AG08395 (cell line): ENCODE data around the gene BCL2.
"Not testable (repeated sequence)": the region's sequence is repeated elsewhere in the genome, so short reads cannot be mapped to it uniquely, and the experiment has no call there.

Source experiments
- DNase-seq: peaks from one replicate; pipeline ENCODE4 v3.0.0; 2012; ENCODE audit warnings: mixed read lengths, low spot score

The BCL2 gene

GRCh38 chr18:63234432-63234831 is 85.1 kb downstream of the BCL2 start:
- no peak for DNase-seq

- no peak for DNase-seq
Measured at GRCh38 chr18:63233334-63233733, 86.2 kb downstream of the BCL2 start.

GRCh38 chr18:63232826-63233225 is 86.7 kb downstream of the BCL2 start:
- DNase-seq = no peak

- DNase-seq = no peak
Measured at GRCh38 chr18:63229971-63230370, 89.6 kb downstream of the BCL2 start.

- no peak for DNase-seq
Measured at GRCh38 chr18:63225434-63225833, 94.1 kb downstream of the BCL2 start.

GRCh38 chr18:63224630-63225029 is 94.9 kb downstream of the BCL2 start:
- DNase-seq = no peak

GRCh38 chr18:63223837-63224236 is 95.7 kb downstream of the BCL2 start:
- no peak for DNase-seq

GRCh38 chr18:63220903-63221302 is 98.7 kb downstream of the BCL2 start:
- no peak for DNase-seq

- peak; percentile 18 for DNase-seq
Measured at GRCh38 chr18:63218472-63218871, 101.1 kb downstream of the BCL2 start.

GRCh38 chr18:63216516-63217311 is 102.9 kb downstream of the BCL2 start:
- DNase-seq = no peak

GRCh38 chr18:63213936-63214671 is 105.5 kb downstream of the BCL2 start:
- DNase-seq = no peak

GRCh38 chr18:63213331-63213900 is 106.2 kb downstream of the BCL2 start:
- DNase-seq = no peak

GRCh38 chr18:63210521-63210920 is 109.0 kb downstream of the BCL2 start:
- no peak for DNase-seq

- DNase-seq = no peak
Measured at GRCh38 chr18:63208676-63209075, 110.9 kb downstream of the BCL2 start.

GRCh38 chr18:63207835-63208234 is 111.7 kb downstream of the BCL2 start:
- DNase-seq = no peak

- no peak for DNase-seq
Measured at GRCh38 chr18:63207143-63207790, 112.3 kb downstream of the BCL2 start.

GRCh38 chr18:63206433-63207142 is 113.0 kb downstream of the BCL2 start:
- DNase-seq = no peak

- DNase-seq = no peak
Measured at GRCh38 chr18:63205791-63206252, 113.7 kb downstream of the BCL2 start.

GRCh38 chr18:63203497-63203896 is 116.1 kb downstream of the BCL2 start:
- DNase-seq = no peak

- no peak for DNase-seq
Measured at GRCh38 chr18:63202828-63203227, 116.7 kb downstream of the BCL2 start.

- DNase-seq = not testable (repeated sequence)
Measured at GRCh38 chr18:63201456-63201855, 118.1 kb downstream of the BCL2 start.

- DNase-seq = no peak
Measured at GRCh38 chr18:63199743-63200241, 119.8 kb downstream of the BCL2 start.
